Tibial artery (tissue), 4 donors: Measurements from ENCODE around the gene KLHL1.

ENCODE experiments used
- DNase-seq, 2 donors: peaks; one replicate each; pipeline ENCODE4 v3.0.0-alpha.2; 2019
- H3K27ac ChIP-seq, 2 donors: fragments of 200-600 bp; sonication (generic) in 1 of 2; 1 replicate in 1 of 2; 2 replicates in 1 of 2; pipeline ENCODE4 v1.5.1; 2018 to 2019; ENCODE audit warnings: mild to moderate bottlenecking in 1 of 2
- H3K27me3 ChIP-seq, 2 donors: fragments of 200-600 bp; sonication (generic) in 1 of 2; one replicate each; pipeline versions ENCODE4 v1.5.1 to v1.6.0; 2016 to 2019
- H3K36me3 ChIP-seq, 3 donors: fragments of 200-600 bp; sonication (generic) in 2 of 3; one replicate each; pipeline ENCODE4 v1.5.1; 2016 to 2019; ENCODE audit warnings: mild to moderate bottlenecking in 2 of 3
- H3K4me1 ChIP-seq, 4 donors: fragments of 200-600 bp; sonication (generic) in 2 of 4; 1 replicate in 3 of 4; 2 replicates in 1 of 4; pipeline ENCODE4 v1.5.1; 2016 to 2019
- H3K4me3 ChIP-seq, 2 donors: fragments of 200-600 bp; sonication (generic) in 1 of 2; 1 replicate in 1 of 2; 2 replicates in 1 of 2; pipeline ENCODE4 v1.5.1; 2018 to 2019; ENCODE audit warnings: mild to moderate bottlenecking in 2 of 2
- H3K9me3 ChIP-seq, 3 donors: fragments of 200-600 bp; sonication (generic) in 1 of 3; one replicate each; pipeline ENCODE4 v1.5.1; 2016 to 2019
- CTCF ChIP-seq, 2 experiments: fragments of 200-600 bp in 1 of 2; fragments of 450-650 bp in 1 of 2; IDR thresholded peaks; one replicate each; pipeline ENCODE4 v1.5.1; 2017 to 2019; ENCODE audit warnings: antibody characterized with exemption in 2 of 2, mild to moderate bottlenecking in 1 of 2, moderate library complexity in 1 of 2
- intact Hi-C: fragments of 100-400 bp; cut with DNase I; formaldehyde crosslinking; loops from one replicate; pipeline ENCODE4 v1.15.0; 2023; ENCODE audit warnings: low total_unique reads

The KLHL1 gene

GRCh38 chr13:69820180-69820579 is 288.1 kb downstream of the KLHL1 start:
- Histone ChIP-seq H3K4me3 (no peak overlapping the region), H3K27me3 (no peaks in the 10 kb centered on the region), H3K36me3 (no peaks in the 10 kb centered on the region), H3K27ac (no peak overlapping the region), H3K9me3 (no peaks in the 10 kb centered on the region), H3K4me1 (no peaks in the 10 kb centered on the region)
- no peak for DNase-seq
- intact Hi-C loops: no loop called here
- no peak for TF ChIP-seq CTCF (IDR thresholded peaks at IDR 0.05)

GRCh38 chr13:69817333-69817869 is 290.9 kb downstream of the KLHL1 start:
- Histone ChIP-seq H3K9me3 (no peaks in the 10 kb centered on the region), H3K27ac (no peak overlapping the region), H3K4me3 (no peak overlapping the region), H3K27me3 (no peaks in the 10 kb centered on the region), H3K4me1 (no peaks in the 10 kb centered on the region), H3K36me3 (no peaks in the 10 kb centered on the region)
- intact Hi-C loops: no loop called here
- no peak for TF ChIP-seq CTCF (IDR thresholded peaks at IDR 0.05)
- DNase-seq: no peak

- no peaks in the 10 kb centered on the region for H3K4me1 ChIP-seq
- DNase-seq: no peak
- H3K27ac ChIP-seq: no peak overlapping the region
- intact Hi-C loops: no loop called here
- no peak for TF ChIP-seq CTCF (IDR thresholded peaks at IDR 0.05)
- no peaks in the 10 kb centered on the region for H3K36me3 ChIP-seq
- H3K27me3 ChIP-seq: no peaks in the 10 kb centered on the region
- no peaks in the 10 kb centered on the region for H3K9me3 ChIP-seq
- H3K4me3 ChIP-seq: no peak overlapping the region
These were observed 299.1 kb downstream of the KLHL1 start for GRCh38 chr13:69809152-69809551.

- intact Hi-C loops: no loop called here
- no peak for TF ChIP-seq CTCF (IDR thresholded peaks at IDR 0.05)
- no peak overlapping the region for H3K27ac ChIP-seq
- DNase-seq: no peak
- H3K27me3 ChIP-seq: no peaks in the 10 kb centered on the region
- H3K4me3 ChIP-seq: no peak overlapping the region
- H3K36me3 ChIP-seq: no peaks in the 10 kb centered on the region
- no peaks in the 10 kb centered on the region for H3K9me3 ChIP-seq
- H3K4me1 ChIP-seq: no peaks in the 10 kb centered on the region
These were observed 312.0 kb downstream of the KLHL1 start for GRCh38 chr13:69796256-69796655.

- intact Hi-C loops: no loop called here
- H3K27ac ChIP-seq: no peak overlapping the region
- no peak for TF ChIP-seq CTCF (IDR thresholded peaks at IDR 0.05)
These were observed 314.3 kb downstream of the KLHL1 start for GRCh38 chr13:69793783-69794453.

More at GRCh38 chr13:69793783-69794453, 314.3 kb downstream of the KLHL1 start:
- Histone ChIP-seq H3K4me1 (no peaks in the 10 kb centered on the region), H3K4me3 (no peak overlapping the region), H3K36me3 (no peaks in the 10 kb centered on the region), H3K9me3 (no peaks in the 10 kb centered on the region), H3K27me3 (no peaks in the 10 kb centered on the region)
- DNase-seq: no peak
